K562 (cell line): ENCODE results near the gene EXOC6. TPM values are rescaled to one million over a fixed set of nuclear protein-coding genes. Genes with fewer than 3 reads are reported as not detected.

Experiments used
- ATAC-seq: fragments of 200-7000 bp; cut with Tn5 transposase; 3 replicates; pipeline ENCODE4 v1.9.1; 2020; ENCODE audit warnings: moderate library complexity
- BruUV-seq: library from RNA; stranded (reverse); fragments of 400-500 nt; replicated peaks from 2 replicates; lab custom pipeline; 2021; lab: Mats Ljungman, UMichigan
- CTCF ChIA-PET: fragments of 300-600 bp; formaldehyde crosslinking; extraction: SDS; loops from one replicate; lab custom pipeline; 2021; ENCODE audit warnings: low intra/inter-chr PET ratio; lab: Yijun Ruan, JAX
- POLR2A ChIA-PET: fragments of 300-600, 350-650 bp; sonication (Branson Sonifier 250); formaldehyde crosslinking; extraction: SDS; loops from one replicate; lab custom pipeline; 2021; ENCODE audit warnings: antibody characterized with exemption, inconsistent platforms; lab: Yijun Ruan, JAX
- DNase-seq, 4 experiments: peaks; one replicate each; pipeline versions ENCODE4 v3.0.0 to v3.0.0-alpha.2; 2011 to 2018; ENCODE audit warnings: low spot score in 3 of 4, mixed read lengths in 3 of 4; ENCODE audit errors: extremely low read depth in 1 of 4
- FAIRE-seq: peaks from 2 replicates; lab custom pipeline; 2011; peaks lifted over from hg19 to GRCh38; lab: Jason Lieb, UNC
- H2AFZ ChIP-seq: 2 replicates; pipeline ENCODE4 v1.6.0; 2011; ENCODE audit warnings: low read depth, low read length, control low read depth, inconsistent platforms
- H3K27ac ChIP-seq: fragments of 200-600 bp; 3 replicates; pipeline ENCODE4 v1.8.0; 2011; ENCODE audit warnings: low read depth, mild to moderate bottlenecking, control low read depth, inconsistent platforms, low read length, moderate library complexity, mixed read lengths; ENCODE audit errors: extremely low read depth
- H3K27me3 ChIP-seq, 2 experiments: fragments of 300-600 bp in 1 of 2; 2 replicates in 1 of 2; 3 replicates in 1 of 2; pipeline versions ENCODE4 v1.6.0 to v1.8.0; 2011; ENCODE audit warnings: inconsistent platforms in 2 of 2, low read length in 2 of 2, mild to moderate bottlenecking in 1 of 2, mixed read lengths in 1 of 2, moderate library complexity in 1 of 2; ENCODE audit not compliant: control insufficient read depth in 2 of 2, insufficient read depth in 2 of 2
- H3K36me3 ChIP-seq: fragments of 300-600 bp; 3 replicates; pipeline ENCODE4 v1.8.0; 2011; ENCODE audit warnings: mild to moderate bottlenecking, low read length, inconsistent platforms; ENCODE audit not compliant: control insufficient read depth, insufficient read depth
- H3K4me1 ChIP-seq, 2 experiments: fragments of 200-600 bp in 1 of 2; replicated peaks in 1 of 2; 2 replicates in 1 of 2; 3 replicates in 1 of 2; pipeline versions ENCODE4 v1.5.1 to v1.8.0; 2011; ENCODE audit warnings: inconsistent platforms in 2 of 2, low read length in 2 of 2, mild to moderate bottlenecking in 1 of 2, mixed read lengths in 1 of 2, moderate library complexity in 1 of 2; ENCODE audit not compliant: control insufficient read depth in 2 of 2, insufficient read depth in 2 of 2
- H3K4me2 ChIP-seq: 2 replicates; pipeline ENCODE4 v1.6.1; 2011; ENCODE audit warnings: low read length, control low read depth, inconsistent platforms, mixed read lengths; ENCODE audit not compliant: insufficient read depth
- H3K4me3 ChIP-seq: fragments of 200-600 bp; sonication (generic), shearing (Covaris generic); 2 replicates; pipeline ENCODE4 v1.5.1; 2016; ENCODE audit warnings: control low read depth, inconsistent platforms
- H3K79me2 ChIP-seq: fragments of 200-600 bp; 3 replicates; pipeline ENCODE4 v1.8.0; 2011; ENCODE audit warnings: low read length, inconsistent platforms; ENCODE audit not compliant: control insufficient read depth, insufficient read depth
- H3K9ac ChIP-seq, 2 experiments: 2 replicates each; pipeline versions ENCODE4 v1.6.0 to v1.6.1; 2011; ENCODE audit warnings: low read depth in 2 of 2, low read length in 2 of 2, control low read depth in 1 of 2, inconsistent platforms in 1 of 2, mild to moderate bottlenecking in 1 of 2, mixed read lengths in 1 of 2; ENCODE audit not compliant: insufficient read depth in 1 of 2
- H3K9me1 ChIP-seq: one replicate; pipeline ENCODE4 v1.6.0; 2011; ENCODE audit warnings: inconsistent platforms, mild to moderate bottlenecking, low read length, moderate library complexity; ENCODE audit not compliant: control insufficient read depth, insufficient read depth
- H3K9me3 ChIP-seq: replicated peaks from 2 replicates; pipeline ENCODE4 v1.5.1; 2011; ENCODE audit warnings: low read depth, low read length, inconsistent platforms; ENCODE audit not compliant: control insufficient read depth, insufficient read depth
- H4K20me1 ChIP-seq: replicated peaks from 2 replicates; pipeline ENCODE4 v1.6.1; 2011; ENCODE audit warnings: low read length, inconsistent platforms, mixed read lengths; ENCODE audit not compliant: control insufficient read depth, insufficient read depth
- CBFA2T3 ChIP-seq: fragments of 450-650 bp; IDR thresholded peaks from 2 replicates; pipeline ENCODE4 v1.6.1; 2017
- CBX8 ChIP-seq: fragments of 200-600 bp; sonication (generic); IDR thresholded peaks from 2 replicates; pipeline ENCODE4 v1.6.1; 2012; ENCODE audit warnings: borderline replicate concordance, mixed run types, low read depth, mild to moderate bottlenecking, moderate library complexity, mixed read lengths, low read length, control low read depth, inconsistent platforms; ENCODE audit not compliant: poor library complexity, severe bottlenecking; ENCODE audit errors: extremely low read depth
- ETV5 ChIP-seq: sonication (generic); formaldehyde crosslinking; IDR thresholded peaks from 2 replicates; pipeline ENCODE4 v1.4.0; 2020; ENCODE audit warnings: low read depth, mild to moderate bottlenecking, missing genetic modification reagents
- NRF1 ChIP-seq, 2 experiments: fragments of 450-650 bp; IDR thresholded peaks in 1 of 2; conservative IDR thresholded peaks in 1 of 2; 2 replicates each; pipeline ENCODE4 v1.6.1; 2014; ENCODE audit warnings: mild to moderate bottlenecking in 2 of 2
- RAD21 ChIP-seq, 2 experiments: fragments of 250-450 bp in 1 of 2; fragments of 450-650 bp in 1 of 2; sonication (Bioruptor Pico) in 1 of 2; formaldehyde crosslinking in 1 of 2; IDR thresholded peaks in 1 of 2; conservative IDR thresholded peaks in 1 of 2; 2 replicates each; pipeline versions ENCODE4 v1.4.0 to v1.8.0; 2020 to 2022; ENCODE audit warnings: mild to moderate bottlenecking in 2 of 2, moderate library complexity in 1 of 2
- SMAD1 ChIP-seq: fragments of 150-350 bp; IDR thresholded peaks from 2 replicates; pipeline ENCODE4 v1.6.1; 2014; ENCODE audit warnings: low read length, low read depth; ENCODE audit not compliant: partially characterized antibody
- SP2 ChIP-seq: IDR thresholded peaks from 2 replicates; pipeline ENCODE4 v1.6.1; 2011; ENCODE audit warnings: mild to moderate bottlenecking, low read depth, low read length, moderate library complexity; ENCODE audit not compliant: poor library complexity, severe bottlenecking; ENCODE audit errors: extremely low read depth
- WGBS: fragments of 100-300 bp; shearing (Covaris generic); methylation state at CpG from one replicate; pipeline ENCODE4 v1.1.6; 2016; ENCODE audit warnings: low coverage, mixed read lengths; ENCODE audit not compliant: insufficient coverage; ENCODE audit errors: missing lambda C conversion rate; 5-methylcytosine and 5-hydroxymethylcytosine counted together
- in situ Hi-C: fragments of 300-500 bp; cut with MboI; formaldehyde crosslinking; loops from 4 replicates; pipeline ENCODE4 v1.15.0; 2018; ENCODE audit warnings: inconsistent platforms, mixed read lengths
- intact Hi-C: fragments of 100-400 bp; cut with micrococcal nuclease; formaldehyde crosslinking; loops from 2 replicates; pipeline ENCODE4 v1.14.2; 2022
- polyA plus RNA-seq, 8 experiments: library from polyadenylated mRNA; depleted of rRNA in 4 of 8; stranded (reverse) in 5 of 8; unstranded in 3 of 8; fragments of >200 nt; fragmentation: Nextera tagmentation in 2 of 8; fragmentation: Illumina TruSeq in 1 of 8; extraction: Ambion mirVana in 2 of 8; extraction: Trizol in 1 of 8; gene quantifications; 2 replicates each; pipeline versions ENCODE4 v1.2.1 to v1.2.3, GENCODE V29; 2011 to 2014; ENCODE audit warnings: inconsistent platforms in 1 of 8, missing spikeins in 1 of 8
- total RNA-seq, 7 experiments: library from RNA; depleted of rRNA in 6 of 7; stranded (reverse); fragments of >200 nt in 6 of 7; fragmentation: Illumina TruSeq in 2 of 7; extraction: Trizol in 2 of 7; gene quantifications; 2 replicates each; pipeline versions ENCODE4 v1.2.1 to v1.2.3, GENCODE V29; 2011 to 2021; ENCODE audit warnings: low replicate concordance in 1 of 7
- TF ChIP-seq, protein P1 (sequence below), 3 experiments: IDR thresholded peaks in 2 of 3; conservative IDR thresholded peaks in 1 of 3; 2 replicates each; pipeline ENCODE4 v1.5.1; 2011 to 2012; ENCODE audit warnings: low read length in 3 of 3, mild to moderate bottlenecking in 3 of 3, control low read depth in 2 of 3, improper control_type of control experiment in 1 of 3, inconsistent platforms in 1 of 3, low read depth in 1 of 3, mixed read lengths in 1 of 3, moderate library complexity in 1 of 3; ENCODE audit not compliant: insufficient read depth in 2 of 3
- TF ChIP-seq, protein P2 (sequence below): IDR thresholded peaks from 2 replicates; pipeline ENCODE4 v1.6.1; 2012; ENCODE audit warnings: low read depth, low read length, improper control_type of control experiment, borderline replicate concordance

The EXOC6 gene
- total and polyA plus RNA-seq, 9 of the 15 experiments (the other 6 are each of a cell fraction or from before 2014, with no cell fraction given): 13.9 to 42.8 (median 24.9) TPM

DNA sequence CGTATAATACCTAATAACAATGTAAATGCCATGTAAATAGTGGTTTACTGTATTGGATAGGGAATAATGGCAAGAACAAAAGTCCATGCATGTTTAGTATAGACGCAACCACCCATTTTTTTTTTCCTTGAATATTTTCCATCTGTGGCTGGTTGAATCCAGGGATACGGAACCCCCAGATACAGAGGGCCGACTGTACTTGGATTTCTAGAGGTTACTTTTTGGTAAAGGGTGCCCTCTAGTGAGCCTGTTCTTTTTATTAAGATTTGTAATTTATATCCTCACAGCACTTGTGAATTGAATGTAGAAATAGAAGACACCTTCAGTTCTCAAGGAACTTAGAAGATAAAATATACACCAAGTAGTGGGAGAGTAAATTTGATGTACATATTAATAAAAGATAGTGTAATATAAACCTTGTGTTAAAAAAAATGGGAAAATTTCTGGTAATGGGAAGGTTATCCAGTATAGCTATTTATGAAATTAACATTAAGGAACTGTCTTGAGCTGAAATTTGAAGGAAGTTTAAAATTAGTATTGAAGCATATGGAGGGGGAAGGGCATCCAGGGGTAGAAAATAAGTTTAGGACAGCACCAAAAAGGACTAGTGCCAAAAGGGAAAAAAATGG, 32.0 kb downstream of the EXOC6 start:
- H2AFZ ChIP-seq: no peak overlapping the region
- peak; percentile 81 for ATAC-seq
- CTCF ChIA-PET: interaction anchor here (1.2 to 1.8 kb wide), 3 partner anchors 38 to 364 kb away, joined by 3 to 6 read pairs (median 6); no protein-coding TSS in a partner anchor
- H3K36me3 ChIP-seq: 0 out of 3 replicates have a peak, but pooled peaks cover 3% of the 10 kb centered on the region
- in situ Hi-C loops (no loop called here), intact Hi-C loops (loop anchor here (1.0 to 10.0 kb wide), 6 partner anchors 37 to 474 kb away; partner anchors contain the start of gene KIF11)
- H3K79me2 ChIP-seq: peaks cover 91% of the 10 kb centered on the region
- no peak for FAIRE-seq
- no peaks in the 10 kb centered on the region for H3K9me1 ChIP-seq
- WGBS: 53% methylated on average over 4 of the region's 4 CpGs
- H3K27me3 ChIP-seq: no peaks in the 10 kb centered on the region
- peaks cover 3% of the 10 kb centered on the region; the same call in 1 of the 2 replicates for H3K9me3 ChIP-seq
- peak in 2 of 4 experiments; percentile 14 to 47 for DNase-seq
- no TSS peak for BruUV-seq
- H4K20me1 ChIP-seq: no peaks in the 10 kb centered on the region; the same call in 1 of the 2 replicates
- H3K9ac ChIP-seq: no peak overlapping the region; a peak in 1 of 4 replicates
- no peak overlapping the region for H3K27ac ChIP-seq
- peaks cover 0 to 16% of the 10 kb centered on the region in 2 experiments; a peak in 3 of 5 replicates for H3K4me1 ChIP-seq
- POLR2A ChIA-PET: no interaction called here
- H3K4me2 ChIP-seq: no peak overlapping the region
- H3K4me3 ChIP-seq: no peak overlapping the region
- TF ChIP-seq CBFA2T3 (no peak), NRF1 (conservative IDR thresholded peaks at IDR 0.05 in 1 of 2, IDR thresholded peaks at IDR 0.05 in 1 of 2) (no peak), ETV5 (CRISPR knock-in tag) (no peak), RAD21 (CRISPR knock-in tag; conservative IDR thresholded peaks at IDR 0.05 in 1 of 2, IDR thresholded peaks at IDR 0.05 in 1 of 2) (peak; percentile 51 to 56; a peak in 3 of 4 replicates), SP2 (no peak), SMAD1 (no peak), CBX8 (no peak)
- TF ChIP-seq, protein P1, sequence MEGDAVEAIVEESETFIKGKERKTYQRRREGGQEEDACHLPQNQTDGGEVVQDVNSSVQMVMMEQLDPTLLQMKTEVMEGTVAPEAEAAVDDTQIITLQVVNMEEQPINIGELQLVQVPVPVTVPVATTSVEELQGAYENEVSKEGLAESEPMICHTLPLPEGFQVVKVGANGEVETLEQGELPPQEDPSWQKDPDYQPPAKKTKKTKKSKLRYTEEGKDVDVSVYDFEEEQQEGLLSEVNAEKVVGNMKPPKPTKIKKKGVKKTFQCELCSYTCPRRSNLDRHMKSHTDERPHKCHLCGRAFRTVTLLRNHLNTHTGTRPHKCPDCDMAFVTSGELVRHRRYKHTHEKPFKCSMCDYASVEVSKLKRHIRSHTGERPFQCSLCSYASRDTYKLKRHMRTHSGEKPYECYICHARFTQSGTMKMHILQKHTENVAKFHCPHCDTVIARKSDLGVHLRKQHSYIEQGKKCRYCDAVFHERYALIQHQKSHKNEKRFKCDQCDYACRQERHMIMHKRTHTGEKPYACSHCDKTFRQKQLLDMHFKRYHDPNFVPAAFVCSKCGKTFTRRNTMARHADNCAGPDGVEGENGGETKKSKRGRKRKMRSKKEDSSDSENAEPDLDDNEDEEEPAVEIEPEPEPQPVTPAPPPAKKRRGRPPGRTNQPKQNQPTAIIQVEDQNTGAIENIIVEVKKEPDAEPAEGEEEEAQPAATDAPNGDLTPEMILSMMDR (IDR thresholded peaks at IDR 0.05 in 2 of 3, conservative IDR thresholded peaks at IDR 0.05 in 1 of 3; ENCODE audit: insufficient read depth in 2 of 3, low read depth in 1 of 3, low read length in 3 of 3): peak; percentile 30 to 55 (median 30); a peak in 3 of 6 replicates
- TF ChIP-seq, protein P2, sequence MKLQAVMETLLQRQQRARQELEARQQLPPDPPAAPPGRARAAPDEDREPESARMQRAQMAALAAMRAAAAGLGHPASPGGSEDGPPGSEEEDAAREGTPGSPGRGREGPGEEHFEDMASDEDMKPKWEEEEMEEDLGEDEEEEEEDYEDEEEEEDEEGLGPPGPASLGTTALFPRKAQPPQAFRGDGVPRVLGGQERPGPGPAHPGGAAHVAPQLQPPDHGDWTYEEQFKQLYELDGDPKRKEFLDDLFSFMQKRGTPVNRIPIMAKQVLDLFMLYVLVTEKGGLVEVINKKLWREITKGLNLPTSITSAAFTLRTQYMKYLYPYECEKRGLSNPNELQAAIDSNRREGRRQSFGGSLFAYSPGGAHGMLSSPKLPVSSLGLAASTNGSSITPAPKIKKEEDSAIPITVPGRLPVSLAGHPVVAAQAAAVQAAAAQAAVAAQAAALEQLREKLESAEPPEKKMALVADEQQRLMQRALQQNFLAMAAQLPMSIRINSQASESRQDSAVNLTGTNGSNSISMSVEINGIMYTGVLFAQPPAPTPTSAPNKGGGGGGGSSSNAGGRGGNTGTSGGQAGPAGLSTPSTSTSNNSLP: peak; percentile 60; the same call in 1 of the 2 replicates
